Peyer's patch (tissue), 4 donors: ENCODE results near the gene SH2B3. TPM values are rescaled to one million over a fixed set of nuclear protein-coding genes. Genes with fewer than 3 reads are reported as not detected.
"Not testable (repeated sequence)": the region's sequence is repeated elsewhere in the genome, so short reads cannot be mapped to it uniquely, and the experiment has no call there.

ENCODE experiments used
- DNase-seq, 3 donors: peaks; one replicate each; pipeline ENCODE4 v3.0.0-alpha.2; 2017 to 2019
- H3K27ac ChIP-seq, 4 donors: fragments of 200-600 bp; sonication (generic); one replicate each; pipeline ENCODE4 v1.5.1; 2016 to 2019
- H3K27me3 ChIP-seq, 2 donors: fragments of 200-600 bp; sonication (generic); one replicate each; pipeline ENCODE4 v1.5.1; 2019
- H3K36me3 ChIP-seq, 3 donors: fragments of 200-600 bp; sonication (generic); one replicate each; pipeline ENCODE4 v1.5.1; 2016 to 2019
- H3K4me1 ChIP-seq, 4 donors: fragments of 200-600 bp; sonication (generic); one replicate each; pipeline ENCODE4 v1.5.1; 2016 to 2019
- H3K4me3 ChIP-seq, 4 donors: fragments of 200-600 bp; sonication (generic); 1 replicate in 3 of 4; 2 replicates in 1 of 4; pipeline ENCODE4 v1.5.1; 2016 to 2019; ENCODE audit warnings: mild to moderate bottlenecking in 1 of 4
- H3K9me3 ChIP-seq, 4 donors: fragments of 200-600 bp; sonication (generic); one replicate each; pipeline ENCODE4 v1.5.1; 2016 to 2019; ENCODE audit warnings: mild to moderate bottlenecking in 1 of 4
- POLR2A ChIP-seq, 2 donors: fragments of 450-650 bp; IDR thresholded peaks; one replicate each; pipeline ENCODE4 v1.5.1; 2017; ENCODE audit warnings: antibody characterized with exemption in 2 of 2, mild to moderate bottlenecking in 2 of 2, moderate library complexity in 2 of 2
- total RNA-seq, 4 donors: library from RNA; depleted of rRNA; stranded (reverse); fragments of >200 nt; gene quantifications; one replicate each; pipeline ENCODE4 v1.1.0, GENCODE V29; 2016
- TF ChIP-seq, protein P1 (sequence below), 6 experiments: fragments of 450-650 bp in 4 of 6; fragments of 200-600 bp in 2 of 6; sonication (generic) in 1 of 6; IDR thresholded peaks; one replicate each; pipeline ENCODE4 v1.5.1; 2017 to 2019; ENCODE audit warnings: antibody characterized with exemption in 6 of 6, mild to moderate bottlenecking in 3 of 6, moderate library complexity in 1 of 6

SH2B3 gene
- total RNA-seq, 4 donors from 2014 or later = 4.4 to 37.1 (median 8.4) TPM

DNA sequence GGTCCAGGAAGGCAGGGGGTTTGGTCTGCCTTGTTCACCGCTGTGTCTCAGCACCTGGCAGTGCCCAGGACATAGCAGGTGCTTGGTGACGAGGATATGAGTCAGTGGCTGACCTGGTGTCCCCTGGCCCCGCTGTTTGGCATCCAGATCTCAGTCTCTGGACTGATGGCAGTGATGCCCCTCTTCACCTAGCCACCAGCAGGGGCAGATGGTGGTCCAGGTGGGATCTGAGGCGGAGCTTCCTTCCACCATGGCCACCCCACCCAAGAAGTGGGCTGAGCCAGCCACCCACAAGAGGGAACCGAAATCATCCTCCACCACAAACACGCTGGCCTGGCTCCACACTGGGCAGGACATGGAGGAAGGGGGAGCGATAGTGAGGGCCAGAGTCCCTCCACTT is 16.1 kb upstream of the SH2B3 start:
- H3K27me3 ChIP-seq = no peaks in the 10 kb centered on the region
- H3K4me1 ChIP-seq = no peaks in the 10 kb centered on the region
- no peak for TF ChIP-seq POLR2A (IDR thresholded peaks at IDR 0.05)
- TF ChIP-seq, protein P1, sequence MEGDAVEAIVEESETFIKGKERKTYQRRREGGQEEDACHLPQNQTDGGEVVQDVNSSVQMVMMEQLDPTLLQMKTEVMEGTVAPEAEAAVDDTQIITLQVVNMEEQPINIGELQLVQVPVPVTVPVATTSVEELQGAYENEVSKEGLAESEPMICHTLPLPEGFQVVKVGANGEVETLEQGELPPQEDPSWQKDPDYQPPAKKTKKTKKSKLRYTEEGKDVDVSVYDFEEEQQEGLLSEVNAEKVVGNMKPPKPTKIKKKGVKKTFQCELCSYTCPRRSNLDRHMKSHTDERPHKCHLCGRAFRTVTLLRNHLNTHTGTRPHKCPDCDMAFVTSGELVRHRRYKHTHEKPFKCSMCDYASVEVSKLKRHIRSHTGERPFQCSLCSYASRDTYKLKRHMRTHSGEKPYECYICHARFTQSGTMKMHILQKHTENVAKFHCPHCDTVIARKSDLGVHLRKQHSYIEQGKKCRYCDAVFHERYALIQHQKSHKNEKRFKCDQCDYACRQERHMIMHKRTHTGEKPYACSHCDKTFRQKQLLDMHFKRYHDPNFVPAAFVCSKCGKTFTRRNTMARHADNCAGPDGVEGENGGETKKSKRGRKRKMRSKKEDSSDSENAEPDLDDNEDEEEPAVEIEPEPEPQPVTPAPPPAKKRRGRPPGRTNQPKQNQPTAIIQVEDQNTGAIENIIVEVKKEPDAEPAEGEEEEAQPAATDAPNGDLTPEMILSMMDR (IDR thresholded peaks at IDR 0.05) = no peak
- no peak overlapping the region for H3K4me3 ChIP-seq
- no peak overlapping the region for H3K27ac ChIP-seq
- DNase-seq = no peak
- no peaks in the 10 kb centered on the region for H3K9me3 ChIP-seq
- no peaks in the 10 kb centered on the region for H3K36me3 ChIP-seq

DNA sequence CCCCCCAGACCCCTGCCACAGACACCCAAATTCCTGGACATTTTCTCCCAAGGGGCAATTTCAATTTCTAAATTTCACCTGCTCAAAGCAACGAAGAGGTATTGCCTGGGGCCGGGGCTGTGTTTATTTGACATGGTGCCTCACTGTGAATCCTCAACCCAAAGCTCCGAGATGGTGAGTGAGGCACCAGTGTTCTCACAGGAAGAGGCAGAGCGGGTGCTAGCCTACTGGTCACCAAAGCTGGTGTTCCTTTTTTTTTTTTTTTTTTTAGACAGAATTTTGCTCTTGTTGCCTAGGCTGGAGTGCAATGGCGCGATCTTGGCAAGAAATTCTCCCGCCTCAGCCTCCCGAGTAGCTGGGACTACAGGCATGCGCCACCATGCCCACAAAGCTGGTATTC is 14.8 kb upstream of the SH2B3 start:
- no peak overlapping the region for H3K27ac ChIP-seq
- no peaks in the 10 kb centered on the region for H3K4me1 ChIP-seq
- no peaks in the 10 kb centered on the region for H3K9me3 ChIP-seq
- H3K4me3 ChIP-seq = no peak overlapping the region
- DNase-seq = no peak
- TF ChIP-seq, protein P1 (IDR thresholded peaks at IDR 0.05) = no peak
- TF ChIP-seq POLR2A (IDR thresholded peaks at IDR 0.05) = no peak
- H3K36me3 ChIP-seq = no peaks in the 10 kb centered on the region
- no peaks in the 10 kb centered on the region for H3K27me3 ChIP-seq

DNA sequence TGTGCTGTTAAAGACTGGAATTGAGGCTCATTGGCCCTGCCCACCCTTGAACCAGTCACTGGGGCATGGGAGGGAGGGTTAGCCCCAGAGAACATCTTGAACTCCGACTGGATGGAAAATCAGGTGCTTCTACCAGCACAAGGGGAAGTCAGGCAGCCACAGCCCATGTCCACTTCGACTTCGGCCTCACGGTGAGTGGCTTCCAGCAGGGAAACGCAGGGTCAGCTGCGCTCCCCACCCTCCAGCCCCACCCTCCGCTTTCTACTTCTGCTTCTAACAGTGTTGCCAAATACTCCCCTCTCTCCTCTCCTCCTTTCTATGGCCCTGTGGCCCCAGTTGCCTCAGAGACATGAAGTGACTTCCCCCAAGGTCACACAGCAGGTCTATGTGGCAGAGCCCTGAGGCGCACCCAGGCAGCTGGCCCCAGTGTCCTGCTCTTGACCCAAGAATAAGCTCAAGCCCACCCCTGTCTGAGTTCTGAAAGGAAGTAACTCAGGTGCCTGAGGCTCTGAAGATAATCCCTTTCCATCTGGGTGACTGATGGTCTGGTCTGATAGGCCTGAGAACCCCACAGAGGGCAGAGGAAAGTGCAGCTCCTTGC is 11.9 kb upstream of the SH2B3 start:
- no peaks in the 10 kb centered on the region for H3K27me3 ChIP-seq
- peak in 1 of 3 donors; percentile 64 for DNase-seq
- no peaks in the 10 kb centered on the region for H3K36me3 ChIP-seq
- H3K4me1 ChIP-seq = peaks cover 0 to 13% (median 3%) of the 10 kb centered on the region in 4 donors
- H3K27ac ChIP-seq = no peak overlapping the region
- no peaks in the 10 kb centered on the region for H3K9me3 ChIP-seq
- TF ChIP-seq, protein P1 (IDR thresholded peaks at IDR 0.05) = no peak
- TF ChIP-seq POLR2A (IDR thresholded peaks at IDR 0.05) = no peak
- H3K4me3 ChIP-seq = no peak overlapping the region

DNA sequence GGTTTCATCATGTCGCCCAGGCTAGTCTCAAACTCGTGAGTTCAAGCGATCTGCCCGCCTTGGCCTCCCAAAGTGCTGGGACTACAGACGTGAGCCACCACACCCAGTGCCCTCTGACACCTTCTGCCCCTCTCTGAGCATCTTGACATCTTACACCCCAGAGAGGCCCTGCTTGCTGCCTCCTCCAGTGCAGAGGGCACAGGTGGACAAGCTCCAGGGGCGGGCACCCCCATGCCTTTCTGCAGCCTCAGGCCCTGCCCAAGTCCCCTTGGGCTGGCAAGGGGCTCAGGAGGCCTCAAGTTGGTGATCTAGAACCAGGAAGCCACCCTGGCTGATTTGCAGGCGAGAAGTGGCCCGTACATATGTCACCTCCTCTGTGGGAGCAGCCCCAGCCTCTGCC is 11.2 kb upstream of the SH2B3 start:
- Histone ChIP-seq H3K9me3 (no peaks in the 10 kb centered on the region), H3K27ac (no peak overlapping the region), H3K4me3 (no peak overlapping the region), H3K27me3 (no peaks in the 10 kb centered on the region), H3K36me3 (no peaks in the 10 kb centered on the region), H3K4me1 (peaks cover 0 to 13% (median 3%) of the 10 kb centered on the region in 4 donors)
- DNase-seq = no peak
- TF ChIP-seq POLR2A (IDR thresholded peaks at IDR 0.05) = no peak
- TF ChIP-seq, protein P1 (IDR thresholded peaks at IDR 0.05) = no peak

DNA sequence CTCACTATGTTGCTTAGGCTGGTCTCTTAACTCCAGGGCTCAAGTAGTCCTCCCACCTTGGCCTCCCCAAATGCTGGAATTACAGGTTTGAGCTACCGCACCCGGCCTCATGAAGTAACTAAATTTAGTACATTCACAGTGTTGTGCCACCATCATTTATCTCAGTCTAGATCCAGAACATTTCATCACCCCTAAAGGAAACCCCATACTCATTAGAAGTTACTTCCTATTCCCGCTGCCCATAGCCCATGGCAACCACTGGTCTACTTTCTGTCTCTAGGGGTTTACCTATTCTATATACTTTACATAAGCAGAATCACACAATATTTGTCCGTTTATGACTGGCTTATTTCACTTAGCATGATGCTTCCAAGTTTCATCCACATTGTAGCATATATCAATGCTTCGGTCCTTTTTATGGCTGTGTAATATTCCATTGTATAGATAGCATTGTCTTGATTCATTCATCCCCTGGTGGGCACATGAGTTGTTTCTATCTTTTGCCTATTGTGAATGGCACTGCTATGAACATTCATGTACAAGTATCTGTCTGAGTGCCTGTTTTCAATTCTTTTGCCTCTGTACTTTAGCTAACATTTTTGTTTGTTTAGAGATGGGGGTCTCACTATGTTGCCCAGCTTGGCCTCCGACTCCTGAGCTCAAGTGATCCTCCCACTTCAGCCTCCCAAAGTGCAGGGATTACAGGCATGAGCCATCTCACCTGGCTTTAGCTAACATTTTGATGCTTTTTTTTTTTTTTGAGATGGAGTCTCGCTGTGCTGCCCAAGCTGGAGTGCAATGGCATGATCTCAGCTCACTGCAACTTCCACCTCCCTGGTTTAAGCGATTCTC is 10.2 kb upstream of the SH2B3 start:
- no peak overlapping the region for H3K4me3 ChIP-seq
- H3K36me3 ChIP-seq = no peaks in the 10 kb centered on the region
- H3K27me3 ChIP-seq = no peaks in the 10 kb centered on the region
- peaks cover 0 to 13% (median 3%) of the 10 kb centered on the region in 4 donors for H3K4me1 ChIP-seq
- TF ChIP-seq, protein P1 (IDR thresholded peaks at IDR 0.05) = no peak
- no peak for TF ChIP-seq POLR2A (IDR thresholded peaks at IDR 0.05)
- no peaks in the 10 kb centered on the region for H3K9me3 ChIP-seq
- DNase-seq = no peak
- H3K27ac ChIP-seq = no peak overlapping the region

DNA sequence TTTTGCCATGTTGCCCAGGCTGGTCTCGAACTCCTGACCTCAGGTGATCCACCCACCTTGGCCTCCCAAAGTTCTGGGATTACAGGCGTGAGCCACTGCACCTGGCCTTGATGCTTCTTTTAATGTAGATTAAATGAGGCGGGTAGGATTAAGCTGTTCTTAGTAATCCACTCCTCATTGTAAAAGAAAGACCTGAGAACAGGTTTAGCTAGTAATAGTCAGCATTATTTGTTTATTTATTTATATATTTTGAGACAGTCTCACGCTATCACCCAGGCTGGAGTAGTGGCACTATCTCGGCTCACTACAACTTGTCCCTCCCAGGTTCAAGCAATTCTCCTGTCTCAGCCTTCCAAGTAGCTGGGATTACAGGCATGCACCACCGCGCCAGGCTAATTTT is 9.5 kb upstream of the SH2B3 start:
- DNase-seq, H3K4me3 ChIP-seq, H3K36me3 ChIP-seq, H3K9me3 ChIP-seq, H3K27me3 ChIP-seq: not testable (repeated sequence)
- Histone ChIP-seq H3K4me1 (peaks cover 0 to 13% (median 3%) of the 10 kb centered on the region in 4 donors), H3K27ac (peak overlapping the region in 1 of 4 donors; percentile 59)
